Bronchial epithelial cell (primary cell): ENCODE data around the gene KLF1. TPM values are rescaled to one million over a fixed set of nuclear protein-coding genes. Genes with fewer than 3 reads are reported as not detected.
"Not testable (repeated sequence)": the region's sequence is repeated elsewhere in the genome, so short reads cannot be mapped to it uniquely, and the experiment has no call there.

Experiments used
- DNase-seq: peaks from one replicate; pipeline ENCODE4 v3.0.0-alpha.2; 2010; ENCODE audit warnings: low read depth
- FAIRE-seq: peaks from 2 replicates; lab custom pipeline; 2011; peaks lifted over from hg19 to GRCh38; lab: Jason Lieb, UNC
- H3K27me3 ChIP-seq: 2 replicates; pipeline ENCODE4 v1.5.1; 2011; ENCODE audit warnings: low read length; ENCODE audit not compliant: control insufficient read depth, insufficient read depth
- H3K36me3 ChIP-seq: 2 replicates; pipeline ENCODE4 v1.5.1; 2011; ENCODE audit warnings: low read length; ENCODE audit not compliant: control insufficient read depth, insufficient read depth
- H3K4me3 ChIP-seq: 2 replicates; pipeline ENCODE4 v1.5.1; 2011; ENCODE audit warnings: mild to moderate bottlenecking, low read depth, low read length, control low read depth
- CTCF ChIP-seq: IDR thresholded peaks from 2 replicates; pipeline ENCODE4 v1.5.1; 2011; ENCODE audit warnings: mild to moderate bottlenecking, moderate library complexity, low read length, control low read depth, inconsistent platforms; ENCODE audit not compliant: insufficient read depth, severe bottlenecking
- total RNA-seq: library from RNA; depleted of rRNA; stranded (reverse); fragments of >200 nt; gene quantifications from 2 replicates; pipeline ENCODE4 v1.2.1, GENCODE V29; 2014

Gene KLF1
- total RNA-seq, 1 donor from 2014 or later = not detected

GRCh38 chr19:12858041-12858928 lies 28.7 kb downstream of the KLF1 start:
- no peak for FAIRE-seq
- TF ChIP-seq CTCF = no peak
- DNase-seq = no peak
- H3K27me3 ChIP-seq = no peaks in the 10 kb centered on the region
- H3K4me3 ChIP-seq = no peak overlapping the region
- H3K36me3 ChIP-seq = no peaks in the 10 kb centered on the region

- Histone ChIP-seq H3K27me3 (no peaks in the 10 kb centered on the region), H3K36me3 (no peaks in the 10 kb centered on the region), H3K4me3 (no peak overlapping the region)
- DNase-seq (no peak), FAIRE-seq (no peak)
- no peak for TF ChIP-seq CTCF
Observed at GRCh38 chr19:12856653-12857052, 30.3 kb downstream of the KLF1 start.

- H3K27me3 ChIP-seq = no peaks in the 10 kb centered on the region
- no peaks in the 10 kb centered on the region for H3K36me3 ChIP-seq
- DNase-seq (peak; percentile 72), FAIRE-seq (no peak)
- peak; percentile 98 for TF ChIP-seq CTCF
- no peak overlapping the region for H3K4me3 ChIP-seq
Observed at GRCh38 chr19:12847159-12848139, 39.6 kb downstream of the KLF1 start.

- FAIRE-seq, DNase-seq, H3K27me3 ChIP-seq: not testable (repeated sequence)
Observed at GRCh38 chr19:12846613-12847012, 40.4 kb downstream of the KLF1 start.

GRCh38 chr19:12843999-12844732 lies 42.8 kb downstream of the KLF1 start:
- peaks cover under 1% of the 10 kb centered on the region for H3K27me3 ChIP-seq
- no peaks in the 10 kb centered on the region for H3K36me3 ChIP-seq
- DNase-seq (no peak), FAIRE-seq (no peak)
- no peak for TF ChIP-seq CTCF
- H3K4me3 ChIP-seq = no peak overlapping the region

More at GRCh38 chr19:12846613-12847012, 40.4 kb downstream of the KLF1 start:
- not testable (repeated sequence) for H3K4me3 ChIP-seq, H3K36me3 ChIP-seq
